Hepatocyte (in vitro differentiated cells): ENCODE data around the gene CD46. TPM values are rescaled to one million over a fixed set of nuclear protein-coding genes. Genes with fewer than 3 reads are reported as not detected.

ENCODE experiments used
- DNase-seq: peaks from one replicate; pipeline ENCODE4 v3.0.0-alpha.2; 2016; ENCODE audit warnings: low spot score
- H2AFZ ChIP-seq: fragments of 200-600 bp; sonication (generic); 2 replicates; pipeline ENCODE4 v1.6.0; 2016; ENCODE audit warnings: antibody characterized with exemption, mild to moderate bottlenecking
- H3K27ac ChIP-seq: fragments of 200-600 bp; sonication (generic); 2 replicates; pipeline ENCODE4 v1.5.1; 2016; ENCODE audit warnings: mild to moderate bottlenecking
- H3K27me3 ChIP-seq: fragments of 200-600 bp; sonication (generic); 2 replicates; pipeline ENCODE4 v1.6.1; 2016
- H3K36me3 ChIP-seq: fragments of 200-600 bp; sonication (generic); replicated peaks from 2 replicates; pipeline ENCODE4 v1.5.1; 2016; ENCODE audit warnings: low read depth; ENCODE audit not compliant: insufficient read depth
- H3K4me1 ChIP-seq: fragments of 200-600 bp; sonication (generic); 2 replicates; pipeline ENCODE4 v1.5.1; 2016; ENCODE audit warnings: mild to moderate bottlenecking, moderate library complexity; ENCODE audit not compliant: insufficient read depth
- H3K4me2 ChIP-seq: fragments of 200-600 bp; sonication (generic); 2 replicates; pipeline ENCODE4 v1.6.0; 2016
- H3K4me3 ChIP-seq: fragments of 200-600 bp; sonication (generic); 2 replicates; pipeline ENCODE4 v1.5.1; 2016; ENCODE audit warnings: mild to moderate bottlenecking
- H3K79me2 ChIP-seq: fragments of 200-600 bp; sonication (generic); 2 replicates; pipeline ENCODE4 v1.6.0; 2017; ENCODE audit warnings: mild to moderate bottlenecking
- H3K9me2 ChIP-seq: fragments of 200-600 bp; sonication (generic); replicated peaks from 2 replicates; pipeline ENCODE4 v1.6.0; 2017; ENCODE audit warnings: mild to moderate bottlenecking; ENCODE audit not compliant: insufficient read depth
- H3K9me3 ChIP-seq: fragments of 200-600 bp; sonication (generic); 2 replicates; pipeline ENCODE4 v1.5.1; 2016; ENCODE audit warnings: low read depth, mild to moderate bottlenecking
- H4K20me1 ChIP-seq: fragments of 200-600 bp; sonication (generic); 2 replicates; pipeline ENCODE4 v1.6.0; 2016; ENCODE audit warnings: mild to moderate bottlenecking; ENCODE audit not compliant: insufficient read depth, poor library complexity, severe bottlenecking
- CTCF ChIP-seq: fragments of 200-600 bp; sonication (generic); IDR thresholded peaks from 2 replicates; pipeline ENCODE4 v1.5.1; 2016; ENCODE audit warnings: antibody characterized with exemption, mild to moderate bottlenecking; ENCODE audit not compliant: poor library complexity
- EZH2 ChIP-seq: fragments of 200-600 bp; sonication (generic); IDR thresholded peaks from 2 replicates; pipeline ENCODE4 v1.6.1; 2016; ENCODE audit warnings: antibody characterized with exemption, mild to moderate bottlenecking, borderline replicate concordance
- EZH2phosphoT487 ChIP-seq: fragments of 200-600 bp; sonication (generic); IDR thresholded peaks from one replicate; pipeline ENCODE4 v1.6.1; 2018; ENCODE audit warnings: antibody characterized with exemption, mild to moderate bottlenecking, low read depth, moderate library complexity; ENCODE audit not compliant: unreplicated experiment, severe bottlenecking
- WGBS: methylation state at CpG from one replicate; pipeline ENCODE4 v1.1.6; 2016; ENCODE audit warnings: low lambda C conversion rate; ENCODE audit errors: missing lambda C conversion rate; 5-methylcytosine and 5-hydroxymethylcytosine counted together
- polyA plus RNA-seq: library from polyadenylated mRNA; unstranded; fragments of >200 nt; fragmentation: Nextera tagmentation; extraction: Ambion mirVana; gene quantifications from 2 replicates; pipeline ENCODE4 v1.2.1, GENCODE V29; 2016
- total RNA-seq: library from RNA; depleted of rRNA; stranded (reverse); fragments of >200 nt; gene quantifications from 2 replicates; pipeline ENCODE4 v1.2.3, GENCODE V29; 2014

Gene CD46
- total and polyA plus RNA-seq, 2 experiments from 2014 or later = 176 to 228 TPM

DNA sequence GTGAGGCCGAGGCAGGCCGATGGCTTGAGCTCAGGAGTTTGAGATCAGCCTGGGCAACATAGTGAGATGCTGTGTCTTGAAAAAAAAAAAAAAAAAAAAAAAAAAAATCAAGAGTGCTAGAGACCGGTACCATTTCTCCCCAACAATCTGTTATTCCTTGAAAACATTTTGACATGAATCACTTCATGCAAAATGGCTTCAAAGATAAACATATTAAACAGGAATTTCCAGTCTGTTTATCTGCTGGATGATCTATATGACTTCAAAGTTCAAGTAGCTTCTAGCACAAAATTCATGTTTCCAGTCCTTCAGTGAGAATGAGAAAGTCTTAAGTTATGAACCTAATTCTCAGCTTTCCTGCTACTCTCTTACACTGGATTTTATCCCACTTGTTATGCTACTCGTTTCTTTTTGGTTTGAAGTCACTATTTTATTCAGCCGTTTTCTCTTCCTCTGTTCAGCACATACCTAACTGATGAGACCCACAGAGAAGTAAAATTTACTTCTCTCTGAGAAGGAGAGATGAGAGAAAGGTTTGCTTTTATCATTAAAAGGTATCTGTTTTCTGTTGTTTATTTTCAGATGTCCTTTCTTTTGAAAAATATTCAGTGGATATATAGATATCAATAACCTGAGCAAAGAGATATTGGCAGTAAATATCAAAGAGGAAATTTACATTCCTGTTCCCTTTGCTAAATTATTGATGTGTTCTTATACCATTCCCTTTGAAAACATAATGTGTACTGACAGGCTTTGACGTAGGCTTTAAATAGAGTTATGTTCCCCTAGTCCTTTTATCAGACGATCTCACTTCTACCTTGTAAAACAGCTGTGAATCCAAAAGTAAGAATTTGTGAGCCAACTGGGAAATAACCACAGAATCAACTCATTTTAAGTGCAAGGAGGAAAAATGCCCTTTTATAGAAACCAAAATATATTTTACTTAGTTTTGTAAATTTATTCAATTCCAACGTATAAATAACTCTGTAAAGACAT, 38.2 kb downstream of the CD46 start:
- Histone ChIP-seq H3K4me2 (peak overlapping the region; percentile 59), H3K9me2 (no peaks in the 10 kb centered on the region), H3K9me3 (no peaks in the 10 kb centered on the region), H2AFZ (no peak overlapping the region), H3K36me3 (no peaks in the 10 kb centered on the region), H3K79me2 (peaks cover 7% of the 10 kb centered on the region), H3K27ac (peak overlapping the region; percentile 83), H3K4me1 (peaks cover 36% of the 10 kb centered on the region), H4K20me1 (no peaks in the 10 kb centered on the region), H3K4me3 (no peak overlapping the region), H3K27me3 (no peaks in the 10 kb centered on the region)
- TF ChIP-seq EZH2phosphoT487 (no peak), CTCF (no peak), EZH2 (no peak)
- peak; percentile 44 for DNase-seq
- 47% methylated on average over 8 of the region's 8 CpGs for WGBS

- Histone ChIP-seq H3K4me1 (peaks cover 41% of the 10 kb centered on the region), H4K20me1 (no peaks in the 10 kb centered on the region), H3K9me2 (no peaks in the 10 kb centered on the region), H2AFZ (no peak overlapping the region), H3K79me2 (peaks cover 3% of the 10 kb centered on the region), H3K4me3 (no peak overlapping the region), H3K27ac (peak overlapping the region; percentile 83), H3K4me2 (peak overlapping the region; percentile 59), H3K9me3 (no peaks in the 10 kb centered on the region), H3K27me3 (no peaks in the 10 kb centered on the region), H3K36me3 (no peaks in the 10 kb centered on the region)
- DNase-seq = no peak
- TF ChIP-seq EZH2 (no peak), CTCF (no peak), EZH2phosphoT487 (no peak)
- WGBS = 80% methylated on average over 7 of the region's 7 CpGs
Observed at GRCh38 chr1:207791290-207791689, 39.4 kb downstream of the CD46 start.

- Histone ChIP-seq H3K27me3 (no peaks in the 10 kb centered on the region), H3K9me3 (no peaks in the 10 kb centered on the region), H4K20me1 (no peaks in the 10 kb centered on the region), H3K4me3 (no peak overlapping the region), H3K9me2 (no peaks in the 10 kb centered on the region), H3K27ac (no peak overlapping the region), H3K36me3 (no peaks in the 10 kb centered on the region), H3K79me2 (peaks cover 3% of the 10 kb centered on the region), H3K4me1 (peaks cover 42% of the 10 kb centered on the region), H3K4me2 (no peak overlapping the region), H2AFZ (no peak overlapping the region)
- TF ChIP-seq EZH2phosphoT487 = no peak
- no peak for TF ChIP-seq EZH2
- TF ChIP-seq CTCF = no peak
- DNase-seq = no peak
Observed at GRCh38 chr1:207793327-207793726, 41.5 kb downstream of the CD46 start.
